SK-N-SH (cell line): ENCODE measurements around the gene CA10.

Source experiments
- CHD2 ChIP-seq: fragments of 150-350 bp; IDR thresholded peaks from 2 replicates; pipeline ENCODE4 v1.6.1; 2018; ENCODE audit warnings: low read length; ENCODE audit not compliant: partially characterized antibody
- EP300 ChIP-seq, 2 experiments: IDR thresholded peaks; 2 replicates each; pipeline versions ENCODE4 v1.4.0 to v1.6.1; 2012; ENCODE audit warnings: borderline replicate concordance in 1 of 2, low read depth in 1 of 2, low read length in 1 of 2
- MAX ChIP-seq: IDR thresholded peaks from 2 replicates; pipeline ENCODE4 v1.4.0; 2012; ENCODE audit warnings: low read depth
- MXI1 ChIP-seq: IDR thresholded peaks from 2 replicates; pipeline ENCODE4 v1.6.1; 2012; ENCODE audit warnings: mild to moderate bottlenecking, low read depth, low read length, improper control_type of control experiment
- POLR2AphosphoS5 ChIP-seq: IDR thresholded peaks from 2 replicates; pipeline ENCODE4 v1.6.1; 2012; ENCODE audit warnings: low read depth, low read length
- SMC3 ChIP-seq: IDR thresholded peaks from 2 replicates; pipeline ENCODE4 v1.6.1; 2012; ENCODE audit warnings: low read depth, low read length, improper control_type of control experiment
- YY1 ChIP-seq: IDR thresholded peaks from 2 replicates; pipeline ENCODE4 v1.4.0; 2012; ENCODE audit warnings: low read depth, mild to moderate bottlenecking
- TF ChIP-seq, protein P1 (sequence below): IDR thresholded peaks from 2 replicates; pipeline ENCODE4 v1.6.1; 2012; ENCODE audit warnings: mild to moderate bottlenecking, low read depth, low read length, moderate library complexity
- TF ChIP-seq, protein P2 (sequence below): fragments of 200-600 bp; sonication (generic); IDR thresholded peaks from 2 replicates; pipeline ENCODE4 v1.6.1; 2017; ENCODE audit warnings: antibody characterized with exemption, mild to moderate bottlenecking, moderate library complexity
- TF ChIP-seq, protein P3 (sequence below): fragments of 150-350 bp; IDR thresholded peaks from 2 replicates; pipeline ENCODE4 v1.6.1; 2017; ENCODE audit warnings: antibody characterized with exemption, low read length, low read depth, borderline replicate concordance

GRCh38 chr17:51820252-51820651, 338.3 kb downstream of the CA10 start:
- TF ChIP-seq, protein P1, sequence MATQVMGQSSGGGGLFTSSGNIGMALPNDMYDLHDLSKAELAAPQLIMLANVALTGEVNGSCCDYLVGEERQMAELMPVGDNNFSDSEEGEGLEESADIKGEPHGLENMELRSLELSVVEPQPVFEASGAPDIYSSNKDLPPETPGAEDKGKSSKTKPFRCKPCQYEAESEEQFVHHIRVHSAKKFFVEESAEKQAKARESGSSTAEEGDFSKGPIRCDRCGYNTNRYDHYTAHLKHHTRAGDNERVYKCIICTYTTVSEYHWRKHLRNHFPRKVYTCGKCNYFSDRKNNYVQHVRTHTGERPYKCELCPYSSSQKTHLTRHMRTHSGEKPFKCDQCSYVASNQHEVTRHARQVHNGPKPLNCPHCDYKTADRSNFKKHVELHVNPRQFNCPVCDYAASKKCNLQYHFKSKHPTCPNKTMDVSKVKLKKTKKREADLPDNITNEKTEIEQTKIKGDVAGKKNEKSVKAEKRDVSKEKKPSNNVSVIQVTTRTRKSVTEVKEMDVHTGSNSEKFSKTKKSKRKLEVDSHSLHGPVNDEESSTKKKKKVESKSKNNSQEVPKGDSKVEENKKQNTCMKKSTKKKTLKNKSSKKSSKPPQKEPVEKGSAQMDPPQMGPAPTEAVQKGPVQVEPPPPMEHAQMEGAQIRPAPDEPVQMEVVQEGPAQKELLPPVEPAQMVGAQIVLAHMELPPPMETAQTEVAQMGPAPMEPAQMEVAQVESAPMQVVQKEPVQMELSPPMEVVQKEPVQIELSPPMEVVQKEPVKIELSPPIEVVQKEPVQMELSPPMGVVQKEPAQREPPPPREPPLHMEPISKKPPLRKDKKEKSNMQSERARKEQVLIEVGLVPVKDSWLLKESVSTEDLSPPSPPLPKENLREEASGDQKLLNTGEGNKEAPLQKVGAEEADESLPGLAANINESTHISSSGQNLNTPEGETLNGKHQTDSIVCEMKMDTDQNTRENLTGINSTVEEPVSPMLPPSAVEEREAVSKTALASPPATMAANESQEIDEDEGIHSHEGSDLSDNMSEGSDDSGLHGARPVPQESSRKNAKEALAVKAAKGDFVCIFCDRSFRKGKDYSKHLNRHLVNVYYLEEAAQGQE, result no peak
- TF ChIP-seq, protein P2, sequence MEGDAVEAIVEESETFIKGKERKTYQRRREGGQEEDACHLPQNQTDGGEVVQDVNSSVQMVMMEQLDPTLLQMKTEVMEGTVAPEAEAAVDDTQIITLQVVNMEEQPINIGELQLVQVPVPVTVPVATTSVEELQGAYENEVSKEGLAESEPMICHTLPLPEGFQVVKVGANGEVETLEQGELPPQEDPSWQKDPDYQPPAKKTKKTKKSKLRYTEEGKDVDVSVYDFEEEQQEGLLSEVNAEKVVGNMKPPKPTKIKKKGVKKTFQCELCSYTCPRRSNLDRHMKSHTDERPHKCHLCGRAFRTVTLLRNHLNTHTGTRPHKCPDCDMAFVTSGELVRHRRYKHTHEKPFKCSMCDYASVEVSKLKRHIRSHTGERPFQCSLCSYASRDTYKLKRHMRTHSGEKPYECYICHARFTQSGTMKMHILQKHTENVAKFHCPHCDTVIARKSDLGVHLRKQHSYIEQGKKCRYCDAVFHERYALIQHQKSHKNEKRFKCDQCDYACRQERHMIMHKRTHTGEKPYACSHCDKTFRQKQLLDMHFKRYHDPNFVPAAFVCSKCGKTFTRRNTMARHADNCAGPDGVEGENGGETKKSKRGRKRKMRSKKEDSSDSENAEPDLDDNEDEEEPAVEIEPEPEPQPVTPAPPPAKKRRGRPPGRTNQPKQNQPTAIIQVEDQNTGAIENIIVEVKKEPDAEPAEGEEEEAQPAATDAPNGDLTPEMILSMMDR, result no peak
- TF ChIP-seq EP300 (IDR thresholded peaks at IDR 0.05; ENCODE audit: borderline replicate concordance in 1 of 2, low read depth in 1 of 2, low read length in 1 of 2) (no peak), YY1 (no peak), POLR2AphosphoS5 (no peak), MAX (no peak), CHD2 (no peak), MXI1 (no peak), SMC3 (no peak)
- TF ChIP-seq, protein P3, sequence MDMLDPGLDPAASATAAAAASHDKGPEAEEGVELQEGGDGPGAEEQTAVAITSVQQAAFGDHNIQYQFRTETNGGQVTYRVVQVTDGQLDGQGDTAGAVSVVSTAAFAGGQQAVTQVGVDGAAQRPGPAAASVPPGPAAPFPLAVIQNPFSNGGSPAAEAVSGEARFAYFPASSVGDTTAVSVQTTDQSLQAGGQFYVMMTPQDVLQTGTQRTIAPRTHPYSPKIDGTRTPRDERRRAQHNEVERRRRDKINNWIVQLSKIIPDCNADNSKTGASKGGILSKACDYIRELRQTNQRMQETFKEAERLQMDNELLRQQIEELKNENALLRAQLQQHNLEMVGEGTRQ, result no peak
